Heart right ventricle (tissue), 16 donors: ENCODE measurements around the gene CAPN5. TPM values are rescaled to one million over a fixed set of nuclear protein-coding genes. Genes with fewer than 3 reads are reported as not detected.

ENCODE experiments used
- ATAC-seq, 8 donors: fragments of 200-7000 bp; cut with Tn5 transposase; one replicate each; pipeline ENCODE4 v1.9.1; 2020; ENCODE audit warnings: mild to moderate bottlenecking in 8 of 8, moderate library complexity in 8 of 8, moderate number of reproducible peaks in 1 of 8
- DNase-seq, 2 donors: peaks; one replicate each; pipeline ENCODE4 v3.0.0-alpha.2; 2020
- H3K27ac ChIP-seq, 10 donors: fragments of 200-600 bp; sonication (generic) in 2 of 10; one replicate each; pipeline versions ENCODE4 v1.5.0 to v1.8.0; 2020 to 2022; ENCODE audit warnings: mild to moderate bottlenecking in 3 of 10
- H3K27me3 ChIP-seq, 7 donors: fragments of 200-600 bp; one replicate each; pipeline ENCODE4 v1.8.0; 2021 to 2022; ENCODE audit warnings: mild to moderate bottlenecking in 2 of 7
- H3K36me3 ChIP-seq, 9 donors: fragments of 200-600 bp; sonication (generic) in 1 of 9; one replicate each; pipeline versions ENCODE4 v1.5.0 to v1.8.0; 2020 to 2022; ENCODE audit warnings: mild to moderate bottlenecking in 2 of 9
- H3K4me1 ChIP-seq, 9 donors: fragments of 200-600 bp; sonication (generic) in 1 of 9; one replicate each; pipeline versions ENCODE4 v1.5.0 to v1.8.0; 2020 to 2022; ENCODE audit warnings: mild to moderate bottlenecking in 4 of 9
- H3K4me3 ChIP-seq, 10 donors: fragments of 200-600 bp; sonication (generic) in 2 of 10; one replicate each; pipeline versions ENCODE4 v1.5.0 to v1.8.0; 2020 to 2022; ENCODE audit warnings: mild to moderate bottlenecking in 7 of 10, moderate library complexity in 2 of 10
- H3K9me3 ChIP-seq, 11 donors: fragments of 200-600 bp in 10 of 11; sonication (generic) in 2 of 11; one replicate each; pipeline versions ENCODE4 v1.5.0 to v1.8.0; 2013 to 2022; ENCODE audit warnings: mild to moderate bottlenecking in 2 of 11, control low read depth in 1 of 11, moderate library complexity in 1 of 11
- WGBS, 2 donors: extraction: QIAGEN DNeasy Blood & Tissue Kit; methylation state at CpG; one replicate each; pipeline ENCODE4 v1.1.7; 2013; ENCODE audit warnings: inconsistent platforms in 1 of 2; 5-methylcytosine and 5-hydroxymethylcytosine counted together
- intact Hi-C, 10 donors: fragments of 100-400 bp; cut with DNase I; formaldehyde crosslinking; loops; one replicate each; pipeline versions ENCODE4 v1.11.1 to v1.14.2; 2022
- polyA plus RNA-seq, 2 donors: library from polyadenylated mRNA; stranded (reverse); fragments of 200-250 nt; gene quantifications; one replicate each; pipeline ENCODE4 v1.2.3, GENCODE V29; 2013
- total RNA-seq, 10 donors: library from RNA; stranded (reverse); fragmentation: NEBNext Ultra II Directional in 3 of 10; extraction: Animal tissue kit (Norgen Biotek cat#: 25700) in 3 of 10; gene quantifications; one replicate each; pipeline versions ENCODE4 v1.2.1 to v1.2.4, GENCODE V29; 2021 to 2023
- TF ChIP-seq, protein P1 (sequence below), 9 donors: fragments of 200-600 bp; sonication (generic) in 2 of 9; IDR thresholded peaks; one replicate each; pipeline versions ENCODE4 v1.5.0 to v1.8.0; 2021 to 2022; ENCODE audit warnings: antibody characterized with exemption in 9 of 9, mild to moderate bottlenecking in 5 of 9, moderate library complexity in 1 of 9
- donor health status: Arrhythmogenic right ventricular cardiomyopathy.
- donor health status: ischemic (EF 13 %, LVEDD 7.1; RV severe dilation, severe dysfunction).
- donor health status: healthy with polysubstance abuse.
- donor health status: DM: no; HTN: yes; CAD: no.
- donor health status: DM: no; HTN: no; CAD: no.
- donor health status: ischemic (EF 25% LVEDD 6.9; RV normal size, moderate dysfunction).
- donor health status: ischemic (EF 25% LVEDD 5.7; RV mildly dilated, moderate dysfunction).
- donor health status: healthy.
- donor health status: DM: yes; HTN: yes; CAD: no.
- donor health status: Ischemic cardiomyopathy.
- donor health status: ischemic (EF 35%, LVEDD 5.7; RV mildly dilated, moderate dysfunction).
- donor health status: nonischemic (EF 11% LVEDD 7.7; RV severe dilation, severe dysfunction).
- donor health status: DM: yes; HTN: yes; CAD: no.
- donor health status: PGD.
- donor health status: ischemic (EF 29% LVEDD 5.4; RV normal size, mild dysfunction).
- donor health status: nonischemic (EF 23%, LVEDD 6.1; RV moderate dilation, normal function).

Gene CAPN5
- total and polyA plus RNA-seq, 12 donors, result 1.8 to 3.6 (median 2.6) TPM

- TF ChIP-seq, protein P1, sequence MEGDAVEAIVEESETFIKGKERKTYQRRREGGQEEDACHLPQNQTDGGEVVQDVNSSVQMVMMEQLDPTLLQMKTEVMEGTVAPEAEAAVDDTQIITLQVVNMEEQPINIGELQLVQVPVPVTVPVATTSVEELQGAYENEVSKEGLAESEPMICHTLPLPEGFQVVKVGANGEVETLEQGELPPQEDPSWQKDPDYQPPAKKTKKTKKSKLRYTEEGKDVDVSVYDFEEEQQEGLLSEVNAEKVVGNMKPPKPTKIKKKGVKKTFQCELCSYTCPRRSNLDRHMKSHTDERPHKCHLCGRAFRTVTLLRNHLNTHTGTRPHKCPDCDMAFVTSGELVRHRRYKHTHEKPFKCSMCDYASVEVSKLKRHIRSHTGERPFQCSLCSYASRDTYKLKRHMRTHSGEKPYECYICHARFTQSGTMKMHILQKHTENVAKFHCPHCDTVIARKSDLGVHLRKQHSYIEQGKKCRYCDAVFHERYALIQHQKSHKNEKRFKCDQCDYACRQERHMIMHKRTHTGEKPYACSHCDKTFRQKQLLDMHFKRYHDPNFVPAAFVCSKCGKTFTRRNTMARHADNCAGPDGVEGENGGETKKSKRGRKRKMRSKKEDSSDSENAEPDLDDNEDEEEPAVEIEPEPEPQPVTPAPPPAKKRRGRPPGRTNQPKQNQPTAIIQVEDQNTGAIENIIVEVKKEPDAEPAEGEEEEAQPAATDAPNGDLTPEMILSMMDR (IDR thresholded peaks at IDR 0.05), result no peak
- DNase-seq, result no peak
- H3K27ac ChIP-seq, result no peak overlapping the region
- intact Hi-C loops, result loop anchor here in 1 of 10 donors (10.0 kb wide), 2 partner anchors 111 to 221 kb away; no protein-coding TSS in a partner anchor
- no peaks in the 10 kb centered on the region for H3K9me3 ChIP-seq
- H3K36me3 ChIP-seq, result no peaks in the 10 kb centered on the region
- peaks cover 2 to 14% (median 11%) of the 10 kb centered on the region in 9 donors for H3K4me1 ChIP-seq
- WGBS, 2 donors, result 55 to 59% methylated on average over 5 of the region's 5 CpGs
- peaks cover 7 to 56% (median 46%) of the 10 kb centered on the region in 7 donors for H3K27me3 ChIP-seq
- ATAC-seq, result no peak
- H3K4me3 ChIP-seq, result no peak overlapping the region
Measured at GRCh38 chr11:77035580-77035979, 31.2 kb upstream of the CAPN5 start.

- Histone ChIP-seq H3K4me1 (peaks cover 2 to 14% (median 11%) of the 10 kb centered on the region in 9 donors), H3K27ac (no peak overlapping the region), H3K27me3 (peaks cover 7 to 57% (median 46%) of the 10 kb centered on the region in 7 donors), H3K4me3 (no peak overlapping the region), H3K9me3 (no peaks in the 10 kb centered on the region), H3K36me3 (no peaks in the 10 kb centered on the region)
- ATAC-seq (no peak), DNase-seq (no peak)
- WGBS, 2 donors, result 65 to 66% methylated on average over 5 of the region's 5 CpGs
- intact Hi-C loops, result loop anchor here in 1 of 10 donors (10.0 kb wide), 2 partner anchors 112 to 222 kb away; no protein-coding TSS in a partner anchor
- TF ChIP-seq, protein P1 (IDR thresholded peaks at IDR 0.05), result no peak
Measured at GRCh38 chr11:77036398-77036797, 30.4 kb upstream of the CAPN5 start.

DNA sequence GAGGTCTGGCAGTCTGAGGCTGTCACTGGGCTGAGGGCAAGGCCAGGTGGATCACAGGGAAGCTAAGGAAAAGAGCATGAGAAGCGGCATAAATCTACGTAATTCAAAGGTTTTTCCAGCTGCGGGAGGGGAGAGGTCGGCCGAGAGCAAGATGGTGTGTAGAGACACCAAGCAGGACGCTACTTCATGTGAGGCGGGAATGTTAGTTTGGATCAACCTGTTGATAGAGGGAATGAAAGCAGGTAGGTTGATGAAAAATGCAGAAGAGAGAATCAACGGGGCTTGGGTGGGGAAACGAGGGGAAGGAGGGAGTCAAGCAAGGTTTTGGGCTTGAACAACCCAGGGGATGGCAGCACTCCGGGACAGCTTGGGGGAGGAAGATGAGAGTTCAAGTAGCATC is 29.7 kb upstream of the CAPN5 start:
- no peak for ATAC-seq
- no peak for DNase-seq
- 84 to 87% methylated on average over 10 of the region's 10 CpGs for WGBS, 2 donors
- Histone ChIP-seq H3K27ac (no peak overlapping the region), H3K4me3 (no peak overlapping the region), H3K4me1 (peaks cover 2 to 14% (median 11%) of the 10 kb centered on the region in 9 donors), H3K36me3 (no peaks in the 10 kb centered on the region), H3K9me3 (no peaks in the 10 kb centered on the region), H3K27me3 (peaks cover 7 to 58% (median 48%) of the 10 kb centered on the region in 7 donors)
- intact Hi-C loops, result loop anchor here in 1 of 10 donors (10.0 kb wide), 2 partner anchors 112 to 222 kb away; no protein-coding TSS in a partner anchor
- TF ChIP-seq, protein P1 (IDR thresholded peaks at IDR 0.05), result no peak

- TF ChIP-seq, protein P1 (IDR thresholded peaks at IDR 0.05), result no peak
- H3K4me3 ChIP-seq, result no peak overlapping the region
- peaks cover 2 to 14% (median 11%) of the 10 kb centered on the region in 9 donors for H3K4me1 ChIP-seq
- ATAC-seq (no peak), DNase-seq (no peak)
- no peak overlapping the region for H3K27ac ChIP-seq
- no peaks in the 10 kb centered on the region for H3K36me3 ChIP-seq
- WGBS, 2 donors, result 85 to 87% methylated on average over 10 of the region's 10 CpGs
- no peaks in the 10 kb centered on the region for H3K9me3 ChIP-seq
- intact Hi-C loops, result loop anchor here in 1 of 10 donors (10.0 kb wide), 2 partner anchors 113 to 223 kb away; no protein-coding TSS in a partner anchor
- H3K27me3 ChIP-seq, result peaks cover 7 to 66% (median 53%) of the 10 kb centered on the region in 7 donors
Measured at GRCh38 chr11:77038029-77038824, 28.5 kb upstream of the CAPN5 start.
